WI38 (cell line): ENCODE measurements around the gene KCNAB3.
A peak's percentile ranks its signal among the peaks of the same experiment; 100 is the strongest.

Experiments
- H3K4me3 ChIP-seq: 2 replicates; pipeline ENCODE4 v1.5.1; 2011; ENCODE audit warnings: low read depth, mild to moderate bottlenecking, control low read depth, low read length
- CTCF ChIP-seq: IDR thresholded peaks from 2 replicates; pipeline ENCODE4 v1.5.1; 2012; ENCODE audit warnings: low read depth, mild to moderate bottlenecking, control low read depth, low read length

The KCNAB3 gene

GRCh38 chr17:7912927-7913524 is 16.6 kb downstream of the KCNAB3 start:
- peak; percentile 65 for TF ChIP-seq CTCF
- no peak overlapping the region for H3K4me3 ChIP-seq

GRCh38 chr17:7911116-7911515 is 18.5 kb downstream of the KCNAB3 start:
- no peak for TF ChIP-seq CTCF
- H3K4me3 ChIP-seq = no peak overlapping the region

- no peak for TF ChIP-seq CTCF
- no peak overlapping the region for H3K4me3 ChIP-seq
These were observed 18.9 kb downstream of the KCNAB3 start for GRCh38 chr17:7910711-7911110.

GRCh38 chr17:7910281-7910680 is 19.4 kb downstream of the KCNAB3 start:
- no peak overlapping the region for H3K4me3 ChIP-seq
- no peak for TF ChIP-seq CTCF

- H3K4me3 ChIP-seq = no peak overlapping the region
- no peak for TF ChIP-seq CTCF
These were observed 20.6 kb downstream of the KCNAB3 start for GRCh38 chr17:7909089-7909488.

GRCh38 chr17:7903154-7904103 is 26.2 kb downstream of the KCNAB3 start:
- H3K4me3 ChIP-seq = no peak overlapping the region
- no peak for TF ChIP-seq CTCF

- no peak overlapping the region for H3K4me3 ChIP-seq
- peak; percentile 51 for TF ChIP-seq CTCF
These were observed 31.9 kb downstream of the KCNAB3 start for GRCh38 chr17:7897773-7898172.
